SJCRH30 (cell line): ENCODE measurements around the gene GIGYF1. TPM values are rescaled to one million over a fixed set of nuclear protein-coding genes. Genes with fewer than 3 reads are reported as not detected.
A peak's percentile ranks its signal among the peaks of the same experiment; 100 is the strongest.
"Not testable (repeated sequence)": the region's sequence is repeated elsewhere in the genome, so short reads cannot be mapped to it uniquely, and the experiment has no call there.

ENCODE experiments used
- DNase-seq, 2 experiments: peaks; one replicate each; pipeline ENCODE4 v3.0.0-alpha.2; 2015 to 2020
- H3K27ac ChIP-seq: fragments of 250-450 bp; sonication (Bioruptor Pico); 2 replicates; pipeline ENCODE4 v1.5.1; 2020; ENCODE audit warnings: mild to moderate bottlenecking, moderate library complexity
- H3K27me3 ChIP-seq: fragments of 250-450 bp; sonication (Bioruptor Pico); 2 replicates; pipeline ENCODE4 v1.5.1; 2020; ENCODE audit warnings: mild to moderate bottlenecking, moderate library complexity
- H3K36me3 ChIP-seq: fragments of 250-450 bp; sonication (Bioruptor Pico); 2 replicates; pipeline ENCODE4 v1.5.1; 2020; ENCODE audit warnings: mild to moderate bottlenecking, moderate library complexity
- H3K4me1 ChIP-seq: fragments of 250-450 bp; sonication (Bioruptor Pico); 2 replicates; pipeline ENCODE4 v1.5.1; 2020; ENCODE audit warnings: mild to moderate bottlenecking, moderate library complexity
- H3K4me3 ChIP-seq: fragments of 250-450 bp; sonication (Bioruptor Pico); 2 replicates; pipeline ENCODE4 v1.5.1; 2020; ENCODE audit warnings: mild to moderate bottlenecking, moderate library complexity
- H3K9me3 ChIP-seq: fragments of 250-450 bp; sonication (Bioruptor Pico); replicated peaks from 2 replicates; pipeline ENCODE4 v1.5.1; 2020; ENCODE audit warnings: mild to moderate bottlenecking, moderate library complexity
- total RNA-seq: library from RNA; depleted of rRNA; stranded (reverse); fragments of >200 nt; shearing (Covaris generic); gene quantifications from 2 replicates; pipeline ENCODE4 v1.2.3, GENCODE V29; 2014; rRNA removed

Gene GIGYF1
- 17.8 and 22.6 TPM in 2 replicates for total RNA-seq

- 0 out of 2 replicates have a peak, but pooled peaks cover 4% of the 10 kb centered on the region for H3K27me3 ChIP-seq
- H3K4me3 ChIP-seq: peak within 1 kb of the TSS; percentile 85
- peak; percentile 71 to 82 for DNase-seq
- peaks cover 4% of the 10 kb centered on the region; the same call in 1 of the 2 replicates for H3K36me3 ChIP-seq
- H3K4me1 ChIP-seq: peaks cover 5% of the 10 kb centered on the region; the same call in 1 of the 2 replicates
- no peaks in the 10 kb centered on the region for H3K9me3 ChIP-seq
- H3K27ac ChIP-seq: peak within 1 kb of the TSS; percentile 43; the same call in 1 of the 2 replicates
Observed at GRCh38 chr7:100694098-100694745, at the start of gene GIGYF1. GIGYF1 (minus strand) TSS chr7:100694250; CDS start chr7:100688238, 6,012 bp downstream.

- no peaks in the 10 kb centered on the region for H3K27me3 ChIP-seq
- H3K36me3 ChIP-seq: no peaks in the 10 kb centered on the region
- H3K27ac ChIP-seq: no peak overlapping the region
- no peaks in the 10 kb centered on the region for H3K4me1 ChIP-seq
- no peaks in the 10 kb centered on the region for H3K9me3 ChIP-seq
- DNase-seq: no peak
- no peak overlapping the region for H3K4me3 ChIP-seq
Observed at GRCh38 chr7:100739934-100740333, 45.9 kb upstream of the GIGYF1 start.

- H3K27ac ChIP-seq: no peak overlapping the region
- H3K36me3 ChIP-seq: no peaks in the 10 kb centered on the region
- H3K4me1 ChIP-seq: no peaks in the 10 kb centered on the region
- H3K9me3 ChIP-seq: no peaks in the 10 kb centered on the region
- DNase-seq: no peak
- H3K4me3 ChIP-seq: no peak overlapping the region
- H3K27me3 ChIP-seq: no peaks in the 10 kb centered on the region
Observed at GRCh38 chr7:100736671-100737070, 42.6 kb upstream of the GIGYF1 start.

GRCh38 chr7:100735730-100736129 lies 41.7 kb upstream of the GIGYF1 start:
- no peaks in the 10 kb centered on the region for H3K4me1 ChIP-seq
- no peaks in the 10 kb centered on the region for H3K9me3 ChIP-seq
- no peak overlapping the region for H3K4me3 ChIP-seq
- no peak overlapping the region for H3K27ac ChIP-seq
- DNase-seq: no peak
- H3K36me3 ChIP-seq: no peaks in the 10 kb centered on the region
- no peaks in the 10 kb centered on the region for H3K27me3 ChIP-seq

GRCh38 chr7:100731937-100732636 lies 38.0 kb upstream of the GIGYF1 start:
- no peaks in the 10 kb centered on the region for H3K4me1 ChIP-seq

GRCh38 chr7:100730136-100730800 lies 36.2 kb upstream of the GIGYF1 start:
- H3K4me1 ChIP-seq: 0 out of 2 replicates have a peak, but pooled peaks cover 5% of the 10 kb centered on the region
- no peak for DNase-seq
- no peak overlapping the region for H3K27ac ChIP-seq
- H3K9me3 ChIP-seq: no peaks in the 10 kb centered on the region
- no peaks in the 10 kb centered on the region for H3K27me3 ChIP-seq
- H3K4me3 ChIP-seq: no peak overlapping the region
- no peaks in the 10 kb centered on the region for H3K36me3 ChIP-seq

More at GRCh38 chr7:100731937-100732636, 38.0 kb upstream of the GIGYF1 start:
- Histone ChIP-seq H3K27me3 (no peaks in the 10 kb centered on the region), H3K27ac (no peak overlapping the region), H3K4me3 (no peak overlapping the region), H3K36me3 (no peaks in the 10 kb centered on the region), H3K9me3 (no peaks in the 10 kb centered on the region)
- DNase-seq: no peak

GRCh38 chr7:100728196-100728595 lies 34.1 kb upstream of the GIGYF1 start:
- H3K27ac ChIP-seq: no peak overlapping the region
- peaks cover 8% of the 10 kb centered on the region; the same call in 1 of the 2 replicates for H3K27me3 ChIP-seq
- H3K4me1 ChIP-seq: peaks cover 8% of the 10 kb centered on the region; the same call in 1 of the 2 replicates
- peak; percentile 30 to 56 for DNase-seq
- no peak overlapping the region for H3K4me3 ChIP-seq
- no peaks in the 10 kb centered on the region for H3K36me3 ChIP-seq
- no peaks in the 10 kb centered on the region for H3K9me3 ChIP-seq

GRCh38 chr7:100726996-100727761 lies 33.1 kb upstream of the GIGYF1 start:
- peaks cover 8% of the 10 kb centered on the region; the same call in 1 of the 2 replicates for H3K4me1 ChIP-seq
- no peak for DNase-seq
- H3K27ac ChIP-seq: no peak overlapping the region
- H3K36me3 ChIP-seq: no peaks in the 10 kb centered on the region
- no peaks in the 10 kb centered on the region for H3K9me3 ChIP-seq
- no peak overlapping the region for H3K4me3 ChIP-seq
- peaks cover 10% of the 10 kb centered on the region; the same call in 1 of the 2 replicates for H3K27me3 ChIP-seq

GRCh38 chr7:100724364-100724763 lies 30.3 kb upstream of the GIGYF1 start:
- H3K27ac ChIP-seq, H3K4me3 ChIP-seq, H3K36me3 ChIP-seq, DNase-seq, H3K4me1 ChIP-seq, H3K9me3 ChIP-seq: not testable (repeated sequence)
- H3K27me3 ChIP-seq: peaks cover 20% of the 10 kb centered on the region

GRCh38 chr7:100723732-100724275 lies 29.8 kb upstream of the GIGYF1 start:
- Histone ChIP-seq H3K27me3 (peaks cover 21% of the 10 kb centered on the region), H3K4me1 (peaks cover 8% of the 10 kb centered on the region; the same call in 1 of the 2 replicates), H3K9me3 (no peaks in the 10 kb centered on the region), H3K36me3 (no peaks in the 10 kb centered on the region), H3K4me3 (no peak overlapping the region), H3K27ac (no peak overlapping the region)
- peak in 1 of 2 experiments; percentile 39 for DNase-seq

- Histone ChIP-seq H3K4me1 (peaks cover 8% of the 10 kb centered on the region; the same call in 1 of the 2 replicates), H3K27me3 (peaks cover 21% of the 10 kb centered on the region), H3K27ac (no peak overlapping the region), H3K9me3 (no peaks in the 10 kb centered on the region), H3K4me3 (no peak overlapping the region), H3K36me3 (no peaks in the 10 kb centered on the region)
- DNase-seq: no peak
Observed at GRCh38 chr7:100722480-100723212, 28.6 kb upstream of the GIGYF1 start.

- H3K4me3 ChIP-seq: no peak overlapping the region
- H3K4me1 ChIP-seq: peaks cover 8% of the 10 kb centered on the region; the same call in 1 of the 2 replicates
- no peak for DNase-seq
- H3K36me3 ChIP-seq: no peaks in the 10 kb centered on the region
- H3K9me3 ChIP-seq: no peaks in the 10 kb centered on the region
- H3K27ac ChIP-seq: no peak overlapping the region
- peaks cover 21% of the 10 kb centered on the region for H3K27me3 ChIP-seq
Observed at GRCh38 chr7:100721505-100721812, 27.4 kb upstream of the GIGYF1 start.

GRCh38 chr7:100720671-100721504 lies 26.8 kb upstream of the GIGYF1 start:
- peaks cover 8% of the 10 kb centered on the region; the same call in 1 of the 2 replicates for H3K4me1 ChIP-seq
- peaks cover 21% of the 10 kb centered on the region for H3K27me3 ChIP-seq
- no peak for DNase-seq
- no peaks in the 10 kb centered on the region for H3K36me3 ChIP-seq
- H3K9me3 ChIP-seq: no peaks in the 10 kb centered on the region
- H3K27ac ChIP-seq: no peak overlapping the region
- no peak overlapping the region for H3K4me3 ChIP-seq
